HuH-7 (cell line): ENCODE data around the gene APCDD1.
"Not testable (repeated sequence)": the region's sequence is repeated elsewhere in the genome, so short reads cannot be mapped to it uniquely, and the experiment has no call there.

Experiments used
- DNase-seq: peaks from one replicate; pipeline ENCODE4 v3.0.0; 2011; ENCODE audit warnings: low spot score

Gene APCDD1

GRCh38 chr18:10490401-10491165, 36.1 kb downstream of the APCDD1 start:
- peak; percentile 97 for DNase-seq

- no peak for DNase-seq
Measured at GRCh38 chr18:10495936-10496335, 41.5 kb downstream of the APCDD1 start.

- no peak for DNase-seq
Measured at GRCh38 chr18:10497206-10497749, 42.8 kb downstream of the APCDD1 start.

GRCh38 chr18:10499230-10499629, 44.8 kb downstream of the APCDD1 start:
- no peak for DNase-seq

GRCh38 chr18:10500038-10500437, 45.6 kb downstream of the APCDD1 start:
- no peak for DNase-seq

- DNase-seq: no peak
Measured at GRCh38 chr18:10504723-10505122, 50.3 kb downstream of the APCDD1 start.

- DNase-seq: not testable (repeated sequence)
Measured at GRCh38 chr18:10505892-10506291, 51.5 kb downstream of the APCDD1 start.

- DNase-seq: no peak
Measured at GRCh38 chr18:10508591-10508990, 54.2 kb downstream of the APCDD1 start.

GRCh38 chr18:10511236-10511635, 56.8 kb downstream of the APCDD1 start:
- no peak for DNase-seq

GRCh38 chr18:10514082-10514481, 59.6 kb downstream of the APCDD1 start:
- no peak for DNase-seq

- no peak for DNase-seq
Measured at GRCh38 chr18:10514601-10515000, 60.2 kb downstream of the APCDD1 start.

- DNase-seq: no peak
Measured at GRCh38 chr18:10515456-10515855, 61.0 kb downstream of the APCDD1 start.

- DNase-seq: no peak
Measured at GRCh38 chr18:10516078-10516477, 61.6 kb downstream of the APCDD1 start.

- DNase-seq: no peak
Measured at GRCh38 chr18:10518595-10519255, 64.3 kb downstream of the APCDD1 start.

- no peak for DNase-seq
Measured at GRCh38 chr18:10519366-10519765, 64.9 kb downstream of the APCDD1 start.

GRCh38 chr18:10519999-10520935, 65.8 kb downstream of the APCDD1 start:
- DNase-seq: peak; percentile 89

GRCh38 chr18:10521566-10521965, 67.1 kb downstream of the APCDD1 start:
- no peak for DNase-seq

GRCh38 chr18:10522574-10522973, 68.1 kb downstream of the APCDD1 start:
- no peak for DNase-seq

- no peak for DNase-seq
Measured at GRCh38 chr18:10523544-10523943, 69.1 kb downstream of the APCDD1 start.

GRCh38 chr18:10524507-10525370, 70.3 kb downstream of the APCDD1 start:
- no peak for DNase-seq

- DNase-seq: no peak
Measured at GRCh38 chr18:10525371-10525691, 70.9 kb downstream of the APCDD1 start.
